D721Med (cell line): ENCODE results near the gene KCNIP1.

ENCODE experiments used
- DNase-seq: peaks from one replicate; pipeline ENCODE4 v3.0.0; 2011; ENCODE audit warnings: low spot score; ENCODE audit not compliant: insufficient read length
- FAIRE-seq: peaks from 2 replicates; lab custom pipeline; 2011; peaks lifted over from hg19 to GRCh38; lab: Jason Lieb, UNC
- TF ChIP-seq, protein P1 (sequence below): IDR thresholded peaks from 2 replicates; pipeline ENCODE4 v1.5.1; 2012; ENCODE audit warnings: mild to moderate bottlenecking, control low read depth; ENCODE audit not compliant: insufficient read depth; ENCODE audit errors: missing control alignments

The KCNIP1 gene

DNA sequence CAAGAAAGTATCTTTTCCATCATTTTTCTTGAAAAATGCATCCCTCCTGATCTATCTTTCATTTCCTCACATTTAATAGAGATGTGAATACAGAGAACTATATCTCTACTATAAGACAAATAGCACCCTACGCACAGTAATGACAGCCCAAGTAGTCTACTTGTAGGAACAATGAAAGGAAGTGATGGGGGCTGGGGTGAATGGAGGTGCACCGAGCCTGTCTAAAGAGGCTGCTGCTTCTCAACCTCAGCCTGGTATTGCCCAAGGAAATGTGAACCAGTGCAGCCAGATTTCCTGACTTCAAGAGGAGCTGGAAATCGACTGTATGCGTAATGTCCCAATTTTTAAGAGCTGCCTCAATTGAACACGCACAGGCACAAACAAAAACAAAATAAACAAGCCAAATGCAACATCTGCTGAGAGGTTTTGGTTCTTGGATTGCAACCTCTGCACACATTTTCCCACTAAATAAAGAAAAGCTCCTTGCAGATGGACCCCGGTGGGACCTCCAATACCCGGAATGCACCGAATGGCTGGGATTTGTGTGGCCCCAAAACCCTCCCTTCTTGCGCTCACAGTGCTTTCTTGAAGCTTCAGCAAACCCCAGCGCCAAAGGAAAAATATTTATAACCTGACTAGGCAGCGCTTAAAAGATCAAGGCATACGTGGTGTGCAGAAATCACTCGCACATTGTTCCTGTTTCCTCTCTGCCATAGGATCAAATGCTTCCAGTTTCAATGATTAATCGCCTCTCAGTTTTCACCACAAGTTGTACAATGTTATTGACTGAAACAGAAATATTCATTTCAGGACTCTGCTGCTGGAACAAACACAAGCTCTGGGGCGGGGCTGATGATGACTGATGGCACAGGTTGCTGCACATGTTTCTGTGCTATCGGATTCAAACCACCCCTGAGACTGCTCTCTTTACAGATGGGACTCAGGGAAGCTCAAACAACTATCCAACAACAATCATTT lies 68.3 kb downstream of the KCNIP1 start:
- FAIRE-seq = no peak

DNA sequence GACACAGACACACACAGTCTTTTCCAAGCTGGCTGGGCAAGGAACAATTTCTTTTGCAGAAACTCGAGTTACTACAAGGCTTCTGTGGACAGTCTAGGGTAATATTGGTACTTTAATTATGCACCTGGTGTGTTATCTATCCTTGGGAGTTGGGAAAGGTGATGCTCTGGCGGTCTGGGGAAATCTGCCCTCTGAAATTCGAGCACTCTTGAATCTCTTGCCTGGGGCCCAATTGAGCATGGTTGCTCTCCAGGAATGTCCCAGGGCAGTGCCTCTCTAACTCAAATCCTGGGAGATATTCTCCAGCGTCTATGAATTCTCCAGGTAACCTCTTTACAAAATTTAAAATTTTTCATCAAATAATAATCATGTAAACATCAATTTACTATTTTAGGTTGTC lies 69.3 kb downstream of the KCNIP1 start:
- DNase-seq (no peak), FAIRE-seq (no peak)
- TF ChIP-seq, protein P1, sequence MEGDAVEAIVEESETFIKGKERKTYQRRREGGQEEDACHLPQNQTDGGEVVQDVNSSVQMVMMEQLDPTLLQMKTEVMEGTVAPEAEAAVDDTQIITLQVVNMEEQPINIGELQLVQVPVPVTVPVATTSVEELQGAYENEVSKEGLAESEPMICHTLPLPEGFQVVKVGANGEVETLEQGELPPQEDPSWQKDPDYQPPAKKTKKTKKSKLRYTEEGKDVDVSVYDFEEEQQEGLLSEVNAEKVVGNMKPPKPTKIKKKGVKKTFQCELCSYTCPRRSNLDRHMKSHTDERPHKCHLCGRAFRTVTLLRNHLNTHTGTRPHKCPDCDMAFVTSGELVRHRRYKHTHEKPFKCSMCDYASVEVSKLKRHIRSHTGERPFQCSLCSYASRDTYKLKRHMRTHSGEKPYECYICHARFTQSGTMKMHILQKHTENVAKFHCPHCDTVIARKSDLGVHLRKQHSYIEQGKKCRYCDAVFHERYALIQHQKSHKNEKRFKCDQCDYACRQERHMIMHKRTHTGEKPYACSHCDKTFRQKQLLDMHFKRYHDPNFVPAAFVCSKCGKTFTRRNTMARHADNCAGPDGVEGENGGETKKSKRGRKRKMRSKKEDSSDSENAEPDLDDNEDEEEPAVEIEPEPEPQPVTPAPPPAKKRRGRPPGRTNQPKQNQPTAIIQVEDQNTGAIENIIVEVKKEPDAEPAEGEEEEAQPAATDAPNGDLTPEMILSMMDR = no peak

More for the DNA sequence above, 68.3 kb downstream of the KCNIP1 start:
- DNase-seq = no peak
- TF ChIP-seq, protein P1 = no peak

DNA sequence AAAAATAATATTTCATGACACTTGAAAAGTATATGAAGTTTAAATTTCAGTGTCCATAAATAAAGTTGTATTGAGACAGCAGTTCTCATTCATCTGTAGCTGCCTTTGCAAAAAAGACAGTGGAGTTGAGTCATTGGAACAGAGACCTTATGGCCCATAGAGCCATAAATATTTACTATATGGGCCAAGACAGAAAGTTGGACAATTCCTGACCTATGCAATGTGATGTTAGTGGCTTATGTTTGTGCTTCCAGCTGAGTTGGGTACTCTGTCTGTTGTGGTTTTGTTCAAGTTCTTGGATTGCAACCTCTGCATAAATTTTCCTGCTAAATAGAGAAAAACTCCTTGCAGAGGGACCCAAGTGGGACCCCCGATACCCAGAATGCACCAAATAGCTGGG lies 69.8 kb downstream of the KCNIP1 start:
- DNase-seq (no peak), FAIRE-seq (no peak)
- TF ChIP-seq, protein P1 = no peak

DNA sequence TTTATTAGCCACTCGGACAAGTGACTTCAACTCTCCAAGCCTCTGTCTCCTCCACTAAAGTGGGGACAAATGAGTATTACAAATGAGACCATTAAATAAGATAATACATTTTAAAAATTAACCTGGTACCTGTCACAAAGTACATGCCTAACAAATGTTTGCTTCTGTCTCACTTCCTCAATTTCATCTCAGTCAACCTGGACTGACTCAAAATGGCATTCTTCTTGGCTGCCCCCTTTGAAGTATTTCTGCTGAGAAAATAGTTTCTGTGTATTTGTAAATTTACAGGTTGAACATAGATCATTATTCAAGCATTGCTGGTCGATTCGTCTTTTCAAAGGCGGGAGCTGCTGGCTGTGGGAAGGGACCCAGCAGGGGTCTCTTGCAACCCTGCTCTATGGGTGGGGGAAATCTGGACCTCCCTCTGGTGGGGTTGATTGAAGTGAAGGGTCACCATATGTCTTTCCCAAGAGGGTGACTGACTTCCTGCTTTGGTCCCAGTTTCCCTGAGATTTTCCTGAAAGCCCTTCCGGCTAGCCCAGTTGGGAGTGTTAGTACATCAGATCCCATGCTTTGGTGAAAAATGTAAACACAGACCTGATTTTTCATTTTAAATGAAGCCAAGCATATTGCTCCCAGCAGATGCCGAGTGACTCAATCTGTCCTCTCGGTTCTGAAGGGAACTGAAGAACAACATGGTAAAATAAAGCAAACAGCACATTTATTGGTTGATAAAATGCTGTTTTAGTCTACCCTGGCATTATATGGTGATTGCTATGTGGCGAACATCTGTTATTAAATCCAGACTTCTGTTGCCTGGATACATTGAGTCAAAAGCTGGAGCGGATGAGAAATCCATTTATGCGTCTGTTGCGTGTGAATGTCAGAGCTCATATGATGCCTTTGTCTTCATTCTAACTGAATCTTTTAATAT lies 73.0 kb downstream of the KCNIP1 start:
- TF ChIP-seq, protein P1 = no peak
- DNase-seq (no peak), FAIRE-seq (no peak)

DNA sequence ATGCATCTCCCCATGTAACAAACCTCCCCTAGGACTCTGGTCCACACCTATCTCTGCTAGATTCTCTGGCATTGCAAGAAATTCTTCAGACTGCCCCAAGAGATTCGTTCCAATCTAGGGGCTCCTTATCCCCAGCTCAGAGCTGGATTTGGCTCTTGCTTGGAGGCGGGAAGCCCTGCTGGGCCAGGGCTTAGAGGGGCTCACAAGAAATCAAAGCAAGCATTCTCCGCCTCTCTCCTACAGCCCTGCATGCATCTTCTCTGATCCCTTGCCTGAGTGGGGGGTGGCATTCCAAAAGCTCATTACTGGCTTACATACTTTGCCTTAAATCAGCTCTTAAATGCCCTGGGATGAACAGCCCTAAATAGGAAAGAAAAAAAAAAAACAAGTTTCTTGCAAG lies 75.8 kb downstream of the KCNIP1 start:
- TF ChIP-seq, protein P1 = no peak
- no peak for DNase-seq
- FAIRE-seq = no peak

DNA sequence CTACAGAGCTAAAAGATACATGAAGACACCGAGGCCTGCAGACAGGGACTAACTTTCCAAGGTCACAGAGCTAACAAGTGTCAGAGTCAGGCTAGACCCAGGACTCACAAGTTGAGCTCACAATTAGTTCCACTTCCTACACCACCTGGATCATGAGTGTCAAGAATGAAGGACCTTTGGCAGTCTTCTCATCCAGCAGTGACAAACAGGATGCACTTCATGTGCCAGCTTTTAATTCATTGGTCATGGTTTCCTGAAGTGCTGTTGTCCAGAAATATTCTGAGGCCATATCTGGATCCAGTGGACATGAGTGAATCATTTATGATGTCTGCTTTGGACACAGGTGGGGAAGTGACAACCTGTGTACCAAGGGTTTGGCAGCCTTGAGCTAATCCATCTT lies 77.4 kb downstream of the KCNIP1 start:
- TF ChIP-seq, protein P1 = no peak
- no peak for FAIRE-seq

More for the DNA sequence above, 77.4 kb downstream of the KCNIP1 start:
- DNase-seq = no peak
